HG03139 (cell line): ENCODE results near the gene BAZ2B.

Experiments
- ATAC-seq: cut with Tn5 transposase; IDR thresholded peaks from one replicate; pipeline ENCODE4 v1.9.1; 2021; ENCODE audit not compliant: unreplicated experiment

Gene BAZ2B

DNA sequence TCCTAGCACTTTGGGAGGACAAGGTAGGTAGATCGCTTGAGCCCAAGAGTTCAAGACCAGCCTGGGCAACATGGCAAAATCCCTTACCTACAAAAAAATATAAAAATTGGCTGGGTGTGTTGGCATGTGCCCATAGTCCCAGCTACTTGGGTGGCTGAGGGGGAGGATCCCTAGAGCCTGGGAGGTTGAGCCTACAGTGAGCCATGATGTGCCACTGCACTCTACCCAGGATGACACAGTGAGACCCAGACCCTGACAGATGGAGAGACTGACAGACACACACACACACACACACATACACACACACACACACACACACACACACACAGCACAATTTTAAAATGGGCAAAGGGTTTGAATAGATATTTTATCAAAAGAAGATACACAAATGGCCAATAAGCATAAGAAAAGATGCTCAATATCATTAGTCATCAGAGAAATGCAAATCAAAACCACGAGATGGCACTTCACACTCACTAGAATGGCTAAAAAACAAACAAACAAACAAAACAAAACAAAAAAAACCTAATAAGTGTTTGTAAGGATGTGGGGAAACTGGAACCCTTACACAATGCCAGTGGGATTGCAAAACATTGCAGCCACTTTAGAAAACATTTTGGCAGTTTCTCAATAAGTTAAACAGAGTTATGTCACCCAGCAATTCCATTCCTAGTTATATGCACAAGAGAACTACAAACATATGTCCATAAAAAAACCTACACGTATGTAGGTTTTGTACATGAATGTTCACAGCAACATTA is 42.3 kb downstream of the BAZ2B start:
- ATAC-seq: no peak

DNA sequence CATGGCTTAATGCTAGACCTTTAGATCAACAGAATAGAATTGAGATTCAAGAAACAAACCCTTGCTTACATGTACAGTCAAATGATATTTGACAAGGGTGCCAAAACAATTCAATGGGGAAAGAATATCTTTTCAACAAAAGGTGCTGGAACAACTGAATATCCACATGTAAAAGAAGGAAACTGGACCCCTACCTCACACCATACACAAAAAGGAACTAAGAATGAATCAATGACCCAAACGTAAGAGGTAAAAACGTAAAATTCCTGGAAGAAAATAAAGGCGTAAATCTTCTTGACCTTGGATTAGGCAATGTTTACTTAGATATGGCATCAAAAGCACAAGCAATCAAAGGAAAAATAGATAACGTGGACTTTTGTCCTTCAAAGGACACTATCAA is 43.1 kb downstream of the BAZ2B start:
- ATAC-seq: no peak

DNA sequence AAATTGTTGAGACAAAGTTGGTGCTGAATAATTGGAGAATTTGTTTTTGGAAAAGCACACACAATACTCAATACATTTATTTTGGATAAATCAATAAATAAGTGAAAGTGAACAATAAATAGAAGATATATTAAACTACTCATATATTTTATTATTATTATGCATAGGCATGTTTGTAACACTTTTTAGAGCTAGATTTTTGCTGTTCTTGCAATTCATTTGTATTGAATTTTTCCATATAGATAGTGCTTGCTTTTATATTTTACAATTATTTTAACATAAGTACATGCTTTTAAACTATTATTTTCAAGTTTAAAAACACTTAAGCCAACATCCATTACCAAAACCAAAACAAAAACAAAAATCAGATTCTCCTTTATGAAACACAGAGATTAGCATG is 43.9 kb downstream of the BAZ2B start:
- no peak for ATAC-seq

DNA sequence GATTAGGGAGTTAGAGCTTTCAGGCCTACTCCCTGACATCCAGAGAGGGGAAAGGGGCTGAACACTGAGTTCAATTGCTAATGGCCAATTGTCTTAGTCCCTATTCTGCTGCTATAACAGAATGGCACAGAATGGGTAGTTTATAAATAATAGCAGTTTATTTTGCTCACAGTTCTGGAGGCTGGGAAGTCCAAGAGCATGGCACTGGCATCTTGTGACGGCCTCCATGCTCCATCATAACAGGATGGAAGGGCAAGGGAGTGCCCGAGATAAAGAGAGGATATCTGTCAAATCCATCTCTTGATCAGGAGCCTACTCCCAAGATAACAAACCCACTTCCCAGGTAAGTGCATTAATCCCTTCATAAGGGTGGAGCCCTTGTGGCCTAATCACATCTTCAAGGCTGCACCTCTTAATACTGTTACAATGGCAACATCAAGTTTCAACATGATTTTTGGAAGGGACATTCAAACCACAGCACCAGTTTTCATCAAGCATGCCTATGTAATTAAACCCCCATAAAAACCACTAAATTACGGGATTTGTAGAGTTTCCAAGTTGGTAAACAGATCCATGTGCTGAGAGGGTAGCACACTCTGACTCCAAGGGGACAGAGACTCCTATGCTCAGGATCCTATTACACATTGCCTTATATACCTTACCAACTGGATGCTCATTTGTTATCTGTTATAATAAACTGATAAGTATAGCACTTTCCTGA is 44.6 kb downstream of the BAZ2B start:
- no peak for ATAC-seq

DNA sequence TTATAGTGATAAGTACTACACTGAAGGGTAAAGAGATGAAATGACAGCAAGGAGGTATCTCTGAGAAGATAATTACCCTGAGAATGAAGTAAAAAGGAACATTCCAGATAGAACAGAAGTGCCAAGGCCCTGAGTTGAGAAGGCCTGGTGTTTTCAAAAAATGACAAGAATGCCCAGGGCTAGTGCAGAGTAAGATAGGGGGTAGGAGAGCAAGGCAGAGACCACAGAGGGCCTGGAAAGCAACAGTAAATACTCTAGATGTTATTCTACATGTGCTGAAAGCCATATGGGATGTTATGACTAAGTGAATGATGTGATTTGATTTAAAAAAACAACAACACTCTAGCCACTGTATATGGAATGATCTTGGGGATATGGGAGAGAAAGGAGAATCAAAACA is 52.3 kb downstream of the BAZ2B start:
- no peak for ATAC-seq

DNA sequence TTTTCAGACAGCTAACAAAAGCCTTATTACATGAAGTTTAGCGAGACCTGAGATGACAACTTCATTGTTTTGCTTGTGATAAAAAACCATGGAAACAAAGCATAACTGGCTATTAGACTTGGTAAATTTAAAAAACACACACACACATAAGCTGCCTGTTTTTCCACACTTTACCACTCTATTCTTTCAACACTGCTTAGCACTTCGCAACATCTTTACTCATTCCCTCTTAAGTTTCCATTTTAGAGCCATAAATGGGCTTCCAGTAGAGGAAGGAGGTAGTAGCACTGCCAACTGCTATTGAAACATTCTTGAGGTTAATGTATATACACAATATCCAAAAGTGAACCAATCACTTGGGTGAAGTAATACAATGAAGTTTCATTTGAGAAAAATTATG is 54.1 kb downstream of the BAZ2B start:
- ATAC-seq: no peak

DNA sequence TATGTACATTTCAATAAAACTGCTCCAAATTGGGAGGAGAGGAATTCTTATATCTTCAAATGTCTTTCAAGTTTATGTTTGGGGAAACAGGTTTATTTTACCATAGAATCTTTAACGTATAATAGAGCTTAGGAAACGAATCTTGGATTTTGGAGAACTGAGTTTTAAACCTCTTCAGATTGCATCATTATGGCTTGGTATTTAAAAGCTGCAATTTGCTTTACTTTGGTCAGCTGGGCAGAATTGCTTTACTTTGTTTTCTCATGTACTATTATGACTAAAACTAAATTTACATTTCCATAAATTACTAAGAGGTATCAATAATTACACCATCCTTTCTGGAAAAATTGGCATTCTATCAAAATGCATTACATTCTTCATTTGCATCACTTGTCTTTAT is 54.6 kb downstream of the BAZ2B start:
- ATAC-seq: no peak

DNA sequence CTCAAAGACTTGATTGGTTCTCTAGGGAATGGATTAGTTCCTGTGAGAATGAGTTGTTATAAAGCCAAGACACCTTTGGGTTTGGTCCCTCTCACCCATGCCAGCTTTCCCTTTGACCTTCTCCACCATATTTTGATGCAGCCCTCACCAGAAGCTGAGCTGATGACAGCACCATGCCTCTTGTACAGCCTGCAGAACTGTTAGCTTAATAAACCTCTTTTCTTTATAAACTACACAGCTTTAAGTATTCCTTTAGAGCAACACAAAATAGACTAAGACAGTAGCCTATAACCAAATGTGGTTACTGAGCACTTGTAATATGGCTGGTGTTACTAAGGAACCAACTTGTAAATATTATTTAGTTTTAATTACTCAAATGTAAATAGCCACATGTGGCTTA is 55.1 kb downstream of the BAZ2B start:
- no peak for ATAC-seq

DNA sequence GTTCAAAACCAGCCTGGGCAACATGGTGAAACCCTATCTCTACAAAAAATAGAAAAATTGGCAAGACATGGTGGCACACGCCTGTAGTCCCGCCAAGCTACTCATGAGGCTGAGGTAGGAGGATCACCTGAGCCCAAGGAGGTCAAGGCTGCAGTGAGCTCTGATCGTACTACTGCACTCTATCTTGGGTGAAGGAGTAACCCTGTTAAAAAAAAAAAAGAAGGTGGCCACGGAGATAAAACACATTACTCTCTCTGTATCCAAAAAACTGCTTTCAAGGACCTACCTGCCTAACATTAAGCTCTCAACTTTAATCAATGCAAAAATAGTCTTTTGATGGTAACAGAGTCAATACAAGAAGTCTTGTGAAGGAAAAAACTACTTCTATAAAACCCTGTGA is 57.3 kb downstream of the BAZ2B start:
- no peak for ATAC-seq

DNA sequence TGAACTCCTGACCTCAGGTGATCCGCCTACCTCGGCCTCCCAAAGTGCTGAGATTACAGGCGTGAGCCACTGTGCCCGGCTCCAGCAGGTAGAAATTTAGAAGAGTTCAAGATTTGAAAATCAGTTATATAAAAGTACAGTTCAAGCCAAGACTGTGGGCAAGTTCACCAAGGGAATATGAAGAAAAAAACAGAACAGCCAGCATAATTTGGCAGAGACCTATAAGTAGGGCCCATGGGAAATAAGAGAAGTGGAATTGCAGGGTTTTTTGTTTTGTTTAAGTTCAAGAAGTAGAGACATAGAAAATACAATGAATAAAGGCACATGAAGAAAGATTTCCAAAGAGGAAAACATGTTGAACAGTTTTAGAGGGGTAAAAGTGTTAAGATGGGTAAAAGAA is 57.9 kb downstream of the BAZ2B start:
- ATAC-seq: no peak

DNA sequence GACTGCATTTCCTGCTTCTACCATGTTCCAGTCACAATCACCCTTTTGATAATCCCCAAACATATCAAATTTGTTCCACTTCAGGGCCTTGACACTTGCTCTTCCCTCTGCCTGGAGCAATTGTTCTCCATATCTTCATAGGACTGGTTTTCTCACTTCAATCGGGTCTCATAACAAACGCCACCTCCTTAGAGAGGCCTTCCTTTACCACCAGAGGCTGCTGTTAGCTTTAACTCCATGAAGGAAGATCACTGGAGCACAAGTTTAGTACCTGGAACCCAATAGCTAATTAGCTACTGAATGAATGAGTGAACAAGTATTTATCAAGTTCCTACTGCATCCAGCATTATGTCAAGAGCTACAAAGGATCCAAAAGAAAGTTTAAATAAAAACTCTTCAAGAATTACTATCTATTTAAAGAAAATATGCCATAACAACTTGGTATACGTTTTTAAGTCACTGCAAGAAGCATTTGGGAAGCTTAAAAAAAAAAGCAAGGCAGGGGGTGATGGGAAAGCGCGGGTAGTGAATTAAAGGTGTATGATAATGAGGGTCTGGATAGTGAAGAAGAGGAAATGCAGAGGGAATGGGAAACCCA is 58.8 kb downstream of the BAZ2B start:
- no peak for ATAC-seq

DNA sequence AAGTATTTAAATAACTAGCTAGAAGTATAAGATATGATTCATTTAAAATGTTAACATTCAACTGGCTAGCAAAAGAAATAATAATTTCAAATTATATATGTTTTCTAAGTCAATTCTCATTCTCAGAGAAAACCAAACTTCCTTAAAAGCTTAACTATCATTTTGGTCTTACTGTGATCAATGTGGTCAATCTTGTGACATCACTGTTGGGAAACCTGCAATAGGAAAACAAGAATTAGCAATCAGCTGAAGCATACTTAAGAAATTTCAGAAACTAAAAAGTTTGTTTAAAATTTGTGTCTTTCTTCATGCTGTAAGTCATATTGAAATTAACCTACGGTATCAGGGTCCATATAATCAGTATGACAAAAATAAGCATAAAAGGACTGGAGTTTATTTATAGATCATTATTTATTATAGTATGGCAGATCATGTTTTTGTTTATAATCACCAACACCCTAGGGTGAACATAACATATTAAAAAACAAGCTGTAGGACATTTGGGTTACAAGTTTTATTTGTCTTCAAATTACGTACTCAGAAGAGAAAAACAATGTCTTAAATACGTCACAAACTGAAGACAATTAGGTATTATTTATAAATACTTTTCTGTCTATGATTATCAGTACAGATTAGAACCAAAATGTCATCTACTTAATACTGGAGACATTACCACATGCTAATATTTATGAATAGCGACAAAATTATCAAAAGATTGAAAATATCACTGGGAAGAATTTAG is 60.5 kb downstream of the BAZ2B start:
- ATAC-seq: no peak

DNA sequence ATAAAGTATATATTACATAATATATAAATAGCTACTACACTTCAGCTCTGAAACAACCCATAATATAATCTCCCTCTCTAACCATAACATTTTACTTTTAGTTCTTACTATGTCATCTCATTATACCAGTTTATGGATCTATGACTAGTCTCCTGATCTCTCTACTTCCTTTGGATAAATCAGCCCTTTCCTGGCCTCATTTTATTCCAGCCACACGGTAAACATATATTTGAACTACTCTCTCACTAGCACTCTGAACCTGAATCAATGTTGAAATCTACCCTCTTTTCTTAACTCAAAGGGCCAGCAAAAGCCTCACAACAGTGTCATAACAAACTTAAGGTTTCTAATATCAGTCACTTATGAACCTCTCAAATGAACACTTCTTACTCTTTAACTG is 62.6 kb downstream of the BAZ2B start:
- no peak for ATAC-seq

DNA sequence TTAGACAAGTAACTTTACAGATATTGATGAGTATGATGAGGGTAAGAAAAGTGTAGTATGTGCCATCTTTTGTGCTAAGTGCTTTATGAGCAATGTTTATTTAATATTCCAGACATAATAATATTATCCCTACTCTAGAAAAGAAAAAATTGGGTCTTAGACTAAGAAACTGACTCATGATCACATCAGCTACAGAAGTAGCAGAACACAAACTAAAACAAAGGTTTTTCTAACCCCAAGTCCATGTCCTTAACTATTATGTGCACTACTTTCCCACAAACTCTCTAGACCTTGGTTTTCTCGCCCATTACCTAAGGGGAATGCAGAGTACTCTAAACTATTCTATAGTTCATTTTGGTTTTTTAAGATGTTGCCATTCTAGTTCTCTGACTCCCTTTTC is 64.5 kb downstream of the BAZ2B start:
- no peak for ATAC-seq

DNA sequence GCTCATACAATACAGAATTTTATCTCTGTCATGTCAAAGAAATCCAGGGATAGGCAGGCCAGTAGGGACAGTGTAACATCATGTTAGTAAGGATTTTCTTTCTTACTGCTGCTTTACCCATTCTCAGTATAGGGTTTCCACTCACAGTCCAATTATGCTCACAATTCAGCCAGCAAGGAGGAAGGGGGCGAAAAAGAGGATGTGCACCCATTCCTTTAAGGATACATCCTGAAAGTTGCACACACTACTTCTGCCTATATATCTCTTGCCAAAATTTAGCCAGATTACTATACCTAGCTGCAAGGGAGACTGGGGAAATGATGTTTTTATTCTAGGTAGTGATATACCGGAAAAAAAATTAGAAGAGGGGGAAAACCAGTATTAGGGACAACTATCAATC is 66.1 kb downstream of the BAZ2B start:
- no peak for ATAC-seq

DNA sequence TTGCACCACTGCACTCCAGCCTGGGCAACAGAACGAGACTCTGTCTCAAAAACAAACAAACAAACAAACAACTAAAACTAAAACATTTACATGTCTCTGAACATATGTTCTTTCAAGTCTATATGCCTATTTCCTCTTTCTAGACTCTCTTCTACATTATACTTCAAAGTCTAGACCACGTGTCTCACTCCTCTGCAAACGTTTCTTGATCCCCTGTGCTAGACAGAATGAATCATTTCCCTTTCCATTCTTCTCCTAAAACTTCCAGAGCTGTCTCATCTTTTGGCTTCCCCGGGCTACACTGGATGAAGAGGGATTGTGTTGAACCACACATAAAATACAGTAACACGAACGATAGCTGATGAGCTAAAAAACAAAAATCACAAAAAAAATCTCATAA is 67.1 kb downstream of the BAZ2B start:
- no peak for ATAC-seq

DNA sequence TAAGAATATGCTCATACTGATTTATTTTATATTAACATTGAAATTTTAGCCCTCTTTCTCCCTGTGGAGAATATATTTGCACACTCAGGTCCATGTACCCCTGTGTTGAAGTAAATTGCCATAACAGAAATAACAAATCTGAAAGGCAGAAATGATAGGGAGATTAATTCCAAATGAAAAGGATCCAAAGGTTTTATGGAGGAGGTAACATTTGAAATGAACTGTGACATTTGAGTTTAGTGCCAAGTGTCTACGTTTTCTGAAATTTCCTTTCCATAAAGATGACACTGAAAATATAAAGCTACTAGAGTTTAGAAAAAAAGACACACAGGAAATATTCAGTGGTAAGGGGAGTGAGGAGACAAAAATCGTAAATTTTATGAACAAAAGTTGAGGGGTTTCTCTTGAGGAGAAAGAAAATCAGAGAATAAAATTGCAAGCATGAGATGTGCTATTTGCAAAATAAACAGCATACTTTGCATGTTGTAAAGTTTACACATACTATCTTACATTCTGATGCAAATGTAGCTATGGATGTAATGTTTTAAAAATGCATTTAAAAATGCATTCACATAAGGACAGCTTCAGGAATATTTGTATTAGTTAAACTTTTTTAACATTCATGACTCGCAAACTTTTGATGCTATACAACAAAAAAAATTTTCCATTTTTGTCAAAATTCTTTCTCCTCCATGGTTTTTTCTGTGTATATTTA is 69.5 kb downstream of the BAZ2B start:
- ATAC-seq: no peak

DNA sequence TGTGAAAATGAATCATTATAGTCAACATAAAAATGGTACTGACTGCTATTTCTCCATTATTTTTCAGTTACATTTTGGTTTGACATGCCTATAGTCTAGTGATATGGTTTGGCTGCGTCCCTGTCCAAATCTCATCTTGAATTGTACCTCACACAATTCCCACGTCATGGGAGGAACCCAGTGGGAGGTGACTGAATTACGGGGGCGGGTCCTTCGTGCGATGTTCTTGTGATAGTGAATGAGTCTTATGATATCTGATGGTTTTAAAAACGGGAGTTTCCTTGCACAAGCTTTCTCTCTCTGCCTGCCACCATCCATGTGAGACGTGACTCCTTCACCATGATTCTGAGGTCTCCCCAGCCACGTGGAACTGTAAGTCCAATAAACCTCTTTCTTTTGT is 70.3 kb downstream of the BAZ2B start:
- ATAC-seq: no peak

DNA sequence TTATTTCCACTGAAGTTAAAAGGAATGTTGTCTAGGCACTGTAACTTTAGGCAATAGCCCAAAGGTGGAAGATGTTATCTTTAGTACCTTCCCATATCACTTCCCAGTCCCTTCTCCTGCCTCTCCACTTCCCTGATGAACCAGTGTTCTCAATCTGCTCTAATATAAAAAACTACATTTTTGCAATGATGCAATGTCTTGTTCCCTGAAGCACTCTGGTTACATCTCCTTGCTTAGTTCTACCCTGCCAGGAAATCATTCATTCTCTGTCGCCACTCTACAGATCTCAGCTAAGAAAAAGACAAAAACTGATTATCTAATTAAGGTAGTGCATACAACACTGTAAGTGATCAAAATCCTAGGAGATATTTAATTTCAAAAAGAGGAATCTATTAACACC is 71.3 kb downstream of the BAZ2B start:
- no peak for ATAC-seq

DNA sequence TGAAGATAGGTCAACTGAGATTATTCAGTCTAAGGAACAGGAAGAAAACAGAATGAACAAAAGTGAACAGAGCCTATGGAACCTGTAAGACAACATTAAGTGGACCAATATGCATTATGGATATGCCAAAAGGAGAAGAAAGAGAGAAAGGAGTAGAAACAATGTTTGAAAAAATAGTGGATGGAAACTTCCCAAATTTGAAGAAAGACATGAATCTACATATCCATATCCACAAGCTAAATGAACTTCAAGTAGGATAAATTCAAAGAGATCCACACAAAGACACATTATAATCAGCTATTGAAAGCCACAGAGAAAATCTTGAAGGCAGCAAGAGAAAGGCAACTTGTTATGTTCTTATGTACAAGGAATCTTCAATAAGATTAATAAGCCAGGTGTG is 74.2 kb downstream of the BAZ2B start:
- no peak for ATAC-seq

DNA sequence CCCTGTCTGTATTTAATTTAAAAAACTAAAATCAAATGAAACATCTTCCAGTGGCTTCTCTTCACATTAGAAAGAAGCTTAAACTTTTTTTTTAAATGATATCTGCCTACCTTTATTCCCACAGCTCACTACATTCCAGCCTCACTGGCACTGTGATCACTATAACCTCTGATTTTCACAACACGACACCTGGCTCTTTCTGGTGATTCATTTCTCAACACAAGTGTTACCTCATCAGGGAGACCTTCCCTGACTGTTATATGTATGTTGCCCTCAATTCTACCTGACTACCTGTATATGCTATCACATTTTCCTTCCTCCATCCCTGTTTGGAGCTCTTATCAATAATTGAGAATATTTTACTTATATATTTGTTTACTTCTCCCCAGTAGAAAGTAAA is 76.6 kb downstream of the BAZ2B start:
- ATAC-seq: no peak
